Measurements from ENCODE around the gene PRAMEF5. TPM values are rescaled to one million over a fixed set of nuclear protein-coding genes. Genes with fewer than 3 reads are reported as not detected.
"Not testable (repeated sequence)": the region's sequence is repeated elsewhere in the genome, so short reads cannot be mapped to it uniquely, and the experiment has no call there.

The PRAMEF5 gene
- total and polyA plus RNA-seq, 12 donors: not detected

DNA sequence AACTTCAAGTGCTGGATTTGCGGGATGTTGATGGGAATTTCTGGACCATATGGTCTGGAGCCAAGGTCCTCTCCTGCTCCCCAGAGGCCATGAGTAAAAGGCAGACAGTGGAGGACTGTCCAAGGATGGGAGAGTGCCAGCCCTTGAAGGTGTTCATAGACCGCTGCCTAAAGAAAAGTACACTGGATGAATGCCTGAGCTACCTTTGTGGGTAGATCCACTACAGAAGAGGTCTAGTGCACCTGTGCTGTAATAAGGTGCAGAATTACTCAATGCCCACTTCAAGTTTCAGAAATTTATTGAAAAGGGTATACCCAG is 7.5 kb upstream of the PRAMEF5 start:
- H3K27me3 ChIP-seq; intact Hi-C loops (cut with DNase I); H3K4me3 ChIP-seq; H3K4me1 ChIP-seq (replicated peaks in 1 of 2); H3K36me3 ChIP-seq (replicated peaks in 1 of 2); H3K9me3 ChIP-seq (replicated peaks in 1 of 3); H3K27ac ChIP-seq: not testable (repeated sequence)
- peak in 1 of 7 donors; percentile 4 for DNase-seq
- WGBS, 4 donors: 76 to 88% (median 83%) methylated on average over 2 of the region's 2 CpGs

DNA sequence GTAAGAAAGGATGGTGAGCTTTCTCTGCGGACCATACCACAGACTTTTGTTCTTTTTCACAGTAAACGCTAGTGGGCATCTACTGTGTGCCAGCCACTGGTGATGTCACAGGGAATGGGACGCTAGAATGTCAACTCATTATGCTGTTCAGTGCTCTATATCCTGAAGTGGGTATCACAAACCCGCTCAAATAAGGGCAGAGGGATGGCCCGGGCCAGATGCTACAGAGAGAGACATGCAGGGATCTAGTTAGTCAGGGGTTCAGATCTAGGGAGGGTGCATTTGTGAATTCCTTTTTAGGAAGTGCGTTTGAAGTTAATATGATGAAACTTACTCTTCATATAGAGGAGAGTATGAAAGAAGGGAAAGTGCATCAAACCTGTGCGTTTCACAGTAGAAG is 6.9 kb upstream of the PRAMEF5 start:
- H3K27ac ChIP-seq; H3K4me3 ChIP-seq; H3K9me3 ChIP-seq (replicated peaks in 1 of 3); intact Hi-C loops (cut with DNase I); DNase-seq; H3K36me3 ChIP-seq (replicated peaks in 1 of 2); H3K4me1 ChIP-seq (replicated peaks in 1 of 2); H3K27me3 ChIP-seq: not testable (repeated sequence)
- whole genome bisulfite sequencing, 4 donors: 73 to 79% (median 76%) methylated on average over 6 to 7 of the region's 7 CpGs

GRCh38 chr1:13265124-13265523 is 11.1 kb downstream of the PRAMEF5 start:
- H3K27ac ChIP-seq; H3K36me3 ChIP-seq (replicated peaks in 1 of 2); H3K27me3 ChIP-seq; H3K9me3 ChIP-seq (replicated peaks in 1 of 3); DNase-seq; H3K4me1 ChIP-seq (replicated peaks in 1 of 2); intact Hi-C loops (cut with DNase I); H3K4me3 ChIP-seq: not testable (repeated sequence)
- 27 to 30% methylated on average over 2 of the region's 3 CpGs; no CpG with 5 or more reads in 2 of the 4 donors for WGBS, 4 donors

- H3K9me3 ChIP-seq (replicated peaks in 1 of 3); H3K36me3 ChIP-seq (replicated peaks in 1 of 2); H3K4me3 ChIP-seq; intact Hi-C loops (cut with DNase I); H3K27me3 ChIP-seq; H3K27ac ChIP-seq; DNase-seq; H3K4me1 ChIP-seq (replicated peaks in 1 of 2): not testable (repeated sequence)
- peak in 1 of 6 experiments; percentile 9 for TF ChIP-seq CTCF (IDR thresholded peaks at IDR 0.05)
- 25 to 39% (median 33%) methylated on average over 2 to 3 of the region's 6 CpGs; no CpG with 5 or more reads in 1 of the 4 donors for WGBS, 4 donors
These were observed 23.0 kb downstream of the PRAMEF5 start for GRCh38 chr1:13277016-13277415.

DNA sequence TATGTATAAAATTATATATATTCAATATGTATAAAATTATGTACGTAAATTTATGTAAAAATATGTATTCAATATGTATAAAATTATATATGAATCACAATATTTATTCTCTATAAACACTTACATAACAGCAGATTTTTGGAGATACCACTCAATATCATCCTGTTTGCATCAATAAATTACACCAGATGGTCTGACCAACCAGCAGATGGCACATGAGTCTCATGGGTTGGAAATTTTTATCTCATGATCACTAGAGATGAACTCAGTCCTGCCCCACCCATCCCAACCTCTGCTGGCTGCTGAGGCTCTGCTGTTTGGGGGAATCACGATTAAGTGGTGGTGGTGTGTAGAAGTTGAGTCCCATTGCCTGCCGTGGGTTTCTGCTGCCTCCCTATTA is 25.6 kb downstream of the PRAMEF5 start:
- H3K27me3 ChIP-seq; intact Hi-C loops (cut with DNase I); H3K36me3 ChIP-seq (replicated peaks in 1 of 2); H3K27ac ChIP-seq; H3K9me3 ChIP-seq (replicated peaks in 1 of 3); DNase-seq; H3K4me3 ChIP-seq; H3K4me1 ChIP-seq (replicated peaks in 1 of 2): not testable (repeated sequence)
- 68 to 77% (median 70%) methylated on average over 3 of the region's 3 CpGs for WGBS, 4 donors

GRCh38 chr1:13285037-13285436 is 31.0 kb downstream of the PRAMEF5 start, which contains the start of gene PRAMEF8:
Gene PRAMEF8, minus strand, starts transcription at chr1:13285137. Its CDS starts 1,046 bp downstream, at chr1:13284091.
- H3K36me3 ChIP-seq (replicated peaks in 1 of 2); H3K4me1 ChIP-seq (replicated peaks in 1 of 2); H3K4me3 ChIP-seq; intact Hi-C loops (cut with DNase I); H3K27ac ChIP-seq; H3K27me3 ChIP-seq; DNase-seq; H3K9me3 ChIP-seq (replicated peaks in 1 of 3): not testable (repeated sequence)
- no CpG with 5 or more reads among the region's 1 CpG for WGBS, 4 donors

- DNase-seq; intact Hi-C loops (cut with DNase I): not testable (repeated sequence)
- WGBS, 4 donors: 67 to 96% (median 78%) methylated on average over 1 to 2 of the region's 3 CpGs; no CpG with 5 or more reads in 1 of the 4 donors
These were observed 35.0 kb downstream of the PRAMEF5 start for GRCh38 chr1:13289030-13289429.

DNA sequence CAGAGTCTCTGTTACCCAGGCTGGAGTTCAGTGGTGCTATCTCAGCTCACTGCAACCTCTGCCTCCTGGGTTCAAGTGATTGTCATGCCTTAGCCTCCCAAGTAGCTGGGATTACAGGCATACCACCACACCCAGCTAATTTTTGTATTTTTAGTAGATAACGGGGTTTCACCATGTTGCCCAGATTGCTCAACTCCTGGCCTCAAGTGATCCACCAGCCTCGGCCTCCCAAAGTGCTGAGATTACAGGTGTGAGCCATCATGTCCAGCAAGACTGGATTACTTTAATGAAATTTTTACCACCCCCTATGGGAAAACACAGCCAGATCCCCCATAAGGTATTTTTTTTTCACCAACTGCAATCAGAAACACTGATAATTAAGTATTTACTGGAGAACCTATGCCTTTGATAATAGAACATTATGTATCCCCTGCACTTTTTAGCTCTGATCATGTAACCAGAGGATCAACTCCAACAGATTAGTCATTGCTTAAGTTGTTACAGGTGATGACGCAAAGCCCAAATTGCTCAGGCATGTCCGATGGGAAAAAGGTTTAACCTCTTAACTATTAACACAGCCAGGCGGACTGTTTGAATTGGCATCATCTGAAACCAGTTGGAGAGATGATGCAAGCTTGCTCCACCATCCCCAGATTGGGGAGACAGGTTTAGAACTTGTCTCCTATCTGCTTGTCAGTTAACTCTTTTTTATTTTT is 43.4 kb downstream of the PRAMEF5 start:
- H3K4me3 ChIP-seq; H3K9me3 ChIP-seq (replicated peaks in 1 of 3); intact Hi-C loops (cut with DNase I); H3K36me3 ChIP-seq (replicated peaks in 1 of 2); DNase-seq; H3K4me1 ChIP-seq (replicated peaks in 1 of 2); H3K27ac ChIP-seq; H3K27me3 ChIP-seq: not testable (repeated sequence)
- 80 to 95% (median 86%) methylated on average over 1 to 2 of the region's 5 CpGs; no CpG with 5 or more reads in 1 of the 4 donors for WGBS, 4 donors

More at GRCh38 chr1:13289030-13289429, 35.0 kb downstream of the PRAMEF5 start:
- not testable (repeated sequence) for H3K27me3 ChIP-seq; H3K9me3 ChIP-seq (replicated peaks in 1 of 3); H3K27ac ChIP-seq; H3K4me3 ChIP-seq; H3K36me3 ChIP-seq (replicated peaks in 1 of 2); H3K4me1 ChIP-seq (replicated peaks in 1 of 2)

GRCh38 chr1:13298699-13299098 is 44.7 kb downstream of the PRAMEF5 start:
- H3K27ac ChIP-seq; H3K4me3 ChIP-seq; H3K9me3 ChIP-seq (replicated peaks in 1 of 3); H3K27me3 ChIP-seq; DNase-seq; H3K4me1 ChIP-seq (replicated peaks in 1 of 2); H3K36me3 ChIP-seq (replicated peaks in 1 of 2); intact Hi-C loops (cut with DNase I): not testable (repeated sequence)
- WGBS, 4 donors: 94 to 100% methylated on average over 5 to 7 of the region's 27 CpGs; no CpG with 5 or more reads in 2 of the 4 donors

DNA sequence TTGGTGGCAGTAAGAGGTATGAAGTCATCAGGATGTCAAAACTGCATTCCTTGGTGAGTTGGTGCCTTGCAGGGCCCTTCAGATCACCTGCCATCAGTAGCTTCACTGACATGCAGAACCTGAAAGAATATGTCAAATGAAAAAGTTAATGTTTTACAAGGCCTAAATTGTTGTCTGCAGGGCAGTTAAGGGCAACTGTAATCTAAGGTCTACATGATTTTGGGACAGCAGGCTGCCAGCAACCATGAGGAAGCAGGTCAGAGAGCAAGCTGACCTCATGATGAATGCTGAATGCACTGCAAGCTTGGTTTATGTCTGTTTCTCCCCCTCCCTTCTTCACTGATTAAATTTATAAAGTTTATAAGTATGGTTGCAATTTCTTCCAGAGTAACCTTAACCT is 48.2 kb downstream of the PRAMEF5 start:
- H3K4me3 ChIP-seq; H3K27ac ChIP-seq; DNase-seq; H3K36me3 ChIP-seq (replicated peaks in 1 of 2); intact Hi-C loops (cut with DNase I); H3K27me3 ChIP-seq; H3K4me1 ChIP-seq (replicated peaks in 1 of 2); H3K9me3 ChIP-seq (replicated peaks in 1 of 3): not testable (repeated sequence)

All from adrenal gland (tissue), 12 donors.